Sigmoid colon (tissue), 4 donors: Measurements from ENCODE around the gene MYL7.

Source experiments
- CTCF ChIP-seq, 4 experiments: fragments of 450-650 bp in 3 of 4; fragments of 200-600 bp in 1 of 4; IDR thresholded peaks; one replicate each; pipeline ENCODE4 v1.5.1; 2016 to 2019; ENCODE audit warnings: antibody characterized with exemption in 4 of 4, mild to moderate bottlenecking in 3 of 4, moderate library complexity in 2 of 4
- EP300 ChIP-seq, 4 donors: sonication (generic); formaldehyde crosslinking; IDR thresholded peaks; one replicate each; pipeline ENCODE4 v1.6.1; 2017; ENCODE audit warnings: antibody characterized with exemption in 4 of 4
- POLR2A ChIP-seq, 2 donors: fragments of 450-650 bp; IDR thresholded peaks; one replicate each; pipeline ENCODE4 v1.6.1; 2016; ENCODE audit warnings: antibody characterized with exemption in 2 of 2, mild to moderate bottlenecking in 2 of 2, moderate library complexity in 2 of 2
- POLR2AphosphoS5 ChIP-seq, 4 donors: sonication (generic); formaldehyde crosslinking; IDR thresholded peaks; one replicate each; pipeline ENCODE4 v1.6.1; 2017; ENCODE audit warnings: antibody characterized with exemption in 4 of 4

- TF ChIP-seq CTCF (IDR thresholded peaks at IDR 0.05) (no peak), POLR2A (IDR thresholded peaks at IDR 0.05) (no peak), EP300 (IDR thresholded peaks at IDR 0.05) (no peak), POLR2AphosphoS5 (IDR thresholded peaks at IDR 0.05) (no peak)
Observed at GRCh38 chr7:44099669-44100068, 41.5 kb downstream of the MYL7 start.
